Activated naive CD4-positive, alpha-beta T cell (primary cell): Measurements from ENCODE around the gene NSUN2.

ENCODE experiments used
- DNase-seq, 4 experiments: peaks; one replicate each; lab custom pipeline; 2025; lab: John Stamatoyannopoulos, UW

The NSUN2 gene

GRCh38 chr5:6604341-6604740 is 28.5 kb downstream of the NSUN2 start:
- DNase-seq: no peak

GRCh38 chr5:6603643-6604042 is 29.2 kb downstream of the NSUN2 start:
- no peak for DNase-seq

GRCh38 chr5:6602441-6602840 is 30.4 kb downstream of the NSUN2 start:
- DNase-seq: no peak

- no peak for DNase-seq
Measured at GRCh38 chr5:6601816-6602215, 31.0 kb downstream of the NSUN2 start.

GRCh38 chr5:6601271-6601670 is 31.6 kb downstream of the NSUN2 start:
- DNase-seq: no peak

GRCh38 chr5:6599739-6600138 is 33.1 kb downstream of the NSUN2 start:
- DNase-seq: no peak

- no peak for DNase-seq
Measured at GRCh38 chr5:6598351-6598900, 34.4 kb downstream of the NSUN2 start.

GRCh38 chr5:6597557-6597956 is 35.3 kb downstream of the NSUN2 start:
- DNase-seq: no peak

GRCh38 chr5:6596388-6596787 is 36.5 kb downstream of the NSUN2 start:
- DNase-seq: no peak

- DNase-seq: no peak
Measured at GRCh38 chr5:6595405-6595804, 37.4 kb downstream of the NSUN2 start.

- DNase-seq: no peak
Measured at GRCh38 chr5:6594066-6594465, 38.8 kb downstream of the NSUN2 start.

GRCh38 chr5:6593148-6594016 is 39.5 kb downstream of the NSUN2 start:
- DNase-seq: no peak

GRCh38 chr5:6592601-6593000 is 40.2 kb downstream of the NSUN2 start:
- DNase-seq: no peak

GRCh38 chr5:6591671-6592288 is 41.1 kb downstream of the NSUN2 start:
- DNase-seq: no peak

GRCh38 chr5:6590581-6590980 is 42.3 kb downstream of the NSUN2 start:
- DNase-seq: no peak

- no peak for DNase-seq
Measured at GRCh38 chr5:6587171-6587570, 45.7 kb downstream of the NSUN2 start.

GRCh38 chr5:6586647-6587042 is 46.2 kb downstream of the NSUN2 start:
- DNase-seq: no peak

- DNase-seq: no peak
Measured at GRCh38 chr5:6585939-6586646, 46.8 kb downstream of the NSUN2 start.

GRCh38 chr5:6585168-6585567 is 47.7 kb downstream of the NSUN2 start:
- no peak for DNase-seq

- no peak for DNase-seq
Measured at GRCh38 chr5:6584727-6585126, 48.1 kb downstream of the NSUN2 start.

GRCh38 chr5:6584101-6584645 is 48.7 kb downstream of the NSUN2 start:
- no peak for DNase-seq
